Testis (tissue), 2 donors: ENCODE results near the gene PGM2L1.

ENCODE experiments used
- POLR2A ChIP-seq: fragments of 450-650 bp; IDR thresholded peaks from one replicate; pipeline ENCODE4 v1.6.1; 2017; ENCODE audit warnings: antibody characterized with exemption, mild to moderate bottlenecking, moderate library complexity
- TF ChIP-seq, protein P1 (sequence below), 3 experiments: fragments of 450-650 bp in 2 of 3; fragments of 200-600 bp in 1 of 3; sonication (generic) in 1 of 3; IDR thresholded peaks; one replicate each; pipeline ENCODE4 v1.5.1; 2016 to 2019; ENCODE audit warnings: antibody characterized with exemption in 3 of 3, mild to moderate bottlenecking in 2 of 3, moderate library complexity in 1 of 3

DNA sequence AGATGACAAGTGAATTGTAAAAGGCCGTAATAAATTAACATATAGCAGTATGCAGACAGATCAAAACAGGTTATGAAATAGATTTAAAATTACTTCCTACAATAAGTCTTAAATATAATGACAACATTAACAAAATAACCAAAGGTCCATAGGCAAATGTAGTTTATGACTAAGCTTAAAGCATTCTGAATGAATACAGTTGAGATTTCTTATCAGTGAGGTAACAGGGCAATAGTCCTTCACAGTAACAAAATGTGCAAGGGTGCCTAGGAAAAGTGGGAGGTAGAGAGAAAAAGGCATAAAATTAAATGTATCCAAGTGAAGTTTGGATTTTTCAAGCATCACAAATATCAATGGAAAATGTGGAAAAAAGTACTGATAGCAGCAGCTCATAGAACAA lies 65.9 kb downstream of the PGM2L1 start:
- TF ChIP-seq, protein P1, sequence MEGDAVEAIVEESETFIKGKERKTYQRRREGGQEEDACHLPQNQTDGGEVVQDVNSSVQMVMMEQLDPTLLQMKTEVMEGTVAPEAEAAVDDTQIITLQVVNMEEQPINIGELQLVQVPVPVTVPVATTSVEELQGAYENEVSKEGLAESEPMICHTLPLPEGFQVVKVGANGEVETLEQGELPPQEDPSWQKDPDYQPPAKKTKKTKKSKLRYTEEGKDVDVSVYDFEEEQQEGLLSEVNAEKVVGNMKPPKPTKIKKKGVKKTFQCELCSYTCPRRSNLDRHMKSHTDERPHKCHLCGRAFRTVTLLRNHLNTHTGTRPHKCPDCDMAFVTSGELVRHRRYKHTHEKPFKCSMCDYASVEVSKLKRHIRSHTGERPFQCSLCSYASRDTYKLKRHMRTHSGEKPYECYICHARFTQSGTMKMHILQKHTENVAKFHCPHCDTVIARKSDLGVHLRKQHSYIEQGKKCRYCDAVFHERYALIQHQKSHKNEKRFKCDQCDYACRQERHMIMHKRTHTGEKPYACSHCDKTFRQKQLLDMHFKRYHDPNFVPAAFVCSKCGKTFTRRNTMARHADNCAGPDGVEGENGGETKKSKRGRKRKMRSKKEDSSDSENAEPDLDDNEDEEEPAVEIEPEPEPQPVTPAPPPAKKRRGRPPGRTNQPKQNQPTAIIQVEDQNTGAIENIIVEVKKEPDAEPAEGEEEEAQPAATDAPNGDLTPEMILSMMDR (IDR thresholded peaks at IDR 0.05) = no peak
- no peak for TF ChIP-seq POLR2A
